BLaER1 (cell line): ENCODE data around the gene EMID1.
"Not testable (repeated sequence)": the region's sequence is repeated elsewhere in the genome, so short reads cannot be mapped to it uniquely, and the experiment has no call there.

Experiments
- H3K27ac ChIP-seq: shearing (Covaris generic); formaldehyde crosslinking; 2 replicates; pipeline ENCODE4 v1.8.1; 2022
- H3K27me3 ChIP-seq: shearing (Covaris generic); formaldehyde crosslinking; 2 replicates; pipeline ENCODE4 v1.8.1; 2022
- H3K36me3 ChIP-seq: shearing (Covaris generic); formaldehyde crosslinking; 2 replicates; pipeline ENCODE4 v1.8.1; 2022
- H3K4me1 ChIP-seq: shearing (Covaris generic); formaldehyde crosslinking; 2 replicates; pipeline ENCODE4 v1.8.1; 2022
- H3K4me2 ChIP-seq: shearing (Covaris generic); formaldehyde crosslinking; 2 replicates; pipeline ENCODE4 v1.8.1; 2022
- H3K4me3 ChIP-seq: shearing (Covaris generic); formaldehyde crosslinking; 2 replicates; pipeline ENCODE4 v1.8.1; 2022
- H3K9ac ChIP-seq: shearing (Covaris generic); formaldehyde crosslinking; 2 replicates; pipeline ENCODE4 v1.8.1; 2022
- H3K9me3 ChIP-seq: shearing (Covaris generic); formaldehyde crosslinking; 2 replicates; pipeline ENCODE4 v1.8.1; 2022
- H4K20me1 ChIP-seq: shearing (Covaris generic); formaldehyde crosslinking; 2 replicates; pipeline ENCODE4 v1.8.1; 2022
- Cebpa-rat ChIP-seq: shearing (Covaris generic); IDR thresholded peaks from 2 replicates; pipeline ENCODE4 v1.8.1; 2022

The EMID1 gene

GRCh38 chr22:29216873-29217666 lies 11.4 kb downstream of the EMID1 start:
- Histone ChIP-seq H3K27ac (no peak overlapping the region), H3K36me3 (no peaks in the 10 kb centered on the region), H3K4me1 (no peaks in the 10 kb centered on the region), H3K27me3 (peaks cover 35% of the 10 kb centered on the region), H3K4me3 (no peak overlapping the region), H4K20me1 (peaks cover 49% of the 10 kb centered on the region; the same call in 1 of the 2 replicates), H3K9ac (no peak overlapping the region), H3K9me3 (no peaks in the 10 kb centered on the region), H3K4me2 (no peak overlapping the region)
- no peak for TF ChIP-seq Cebpa-rat

GRCh38 chr22:29217827-29218757 lies 12.4 kb downstream of the EMID1 start:
- Histone ChIP-seq H3K4me2 (no peak overlapping the region), H3K27ac (no peak overlapping the region), H3K4me1 (no peaks in the 10 kb centered on the region), H3K9ac (no peak overlapping the region), H3K9me3 (no peaks in the 10 kb centered on the region), H3K27me3 (peaks cover 27% of the 10 kb centered on the region; the same call in 1 of the 2 replicates), H3K4me3 (no peak overlapping the region), H3K36me3 (no peaks in the 10 kb centered on the region), H4K20me1 (peaks cover 49% of the 10 kb centered on the region; the same call in 1 of the 2 replicates)
- no peak for TF ChIP-seq Cebpa-rat

DNA sequence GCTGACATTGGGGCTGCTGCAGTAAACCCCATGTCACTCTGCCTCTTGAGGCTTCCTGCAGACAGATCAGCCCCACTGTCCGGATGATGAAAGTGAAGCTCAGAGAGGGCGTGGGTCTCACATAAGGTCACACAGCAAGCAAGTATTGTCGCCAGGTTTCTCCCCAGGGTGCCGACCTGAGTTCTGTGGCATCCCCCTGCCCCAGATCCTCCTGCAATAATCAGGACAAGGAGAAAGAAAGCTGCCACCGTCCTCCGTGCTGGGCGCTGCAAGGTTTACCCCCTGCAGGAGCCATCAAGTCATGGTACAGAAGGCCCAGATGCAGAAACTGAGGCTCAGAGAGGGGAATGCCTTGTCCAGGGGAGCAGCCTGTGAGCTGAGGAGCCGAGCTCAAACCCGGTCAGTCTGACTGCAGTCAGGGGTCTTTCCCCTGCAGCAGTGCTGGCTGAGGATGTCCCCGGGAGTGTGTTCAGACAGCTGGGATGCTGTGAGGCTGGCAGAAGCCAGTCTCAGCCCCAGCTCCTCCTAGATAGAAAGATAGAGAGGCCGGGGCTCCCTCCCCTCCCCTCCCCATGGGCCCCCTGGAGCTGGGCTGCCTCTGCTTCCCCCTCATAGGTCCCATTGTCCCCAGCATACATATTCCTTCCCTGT lies 13.2 kb downstream of the EMID1 start:
- H4K20me1 ChIP-seq = peaks cover 46% of the 10 kb centered on the region; the same call in 1 of the 2 replicates
- no peak for TF ChIP-seq Cebpa-rat
- H3K27me3 ChIP-seq = peaks cover 21% of the 10 kb centered on the region; the same call in 1 of the 2 replicates
- H3K4me3 ChIP-seq = no peak overlapping the region
- no peak overlapping the region for H3K9ac ChIP-seq
- H3K4me2 ChIP-seq = no peak overlapping the region
- H3K4me1 ChIP-seq = no peaks in the 10 kb centered on the region
- no peaks in the 10 kb centered on the region for H3K9me3 ChIP-seq
- H3K27ac ChIP-seq = no peak overlapping the region
- H3K36me3 ChIP-seq = no peaks in the 10 kb centered on the region

DNA sequence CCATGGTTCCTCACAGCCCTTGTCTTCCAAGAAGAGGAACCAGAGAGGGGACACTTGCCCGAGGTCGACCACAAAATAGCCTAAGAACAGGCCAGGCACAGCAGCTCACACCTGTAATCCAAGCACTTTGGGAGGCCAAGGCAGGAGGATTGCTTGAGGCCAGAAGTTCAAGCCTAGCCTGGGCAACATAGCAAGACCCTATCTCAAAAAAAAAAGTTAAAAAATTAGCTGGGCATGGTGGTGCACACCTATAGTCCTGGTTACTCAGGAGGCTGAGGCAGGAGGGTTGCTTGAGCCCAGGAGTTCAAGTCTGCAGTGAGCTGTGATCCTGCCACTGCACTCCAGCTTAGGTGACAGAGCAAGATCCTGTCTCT lies 13.7 kb downstream of the EMID1 start:
- peaks cover 16% of the 10 kb centered on the region; the same call in 1 of the 2 replicates for H3K27me3 ChIP-seq
- not testable (repeated sequence) for H3K36me3 ChIP-seq, H3K9ac ChIP-seq, H3K9me3 ChIP-seq, H3K4me1 ChIP-seq, H3K4me3 ChIP-seq, H3K4me2 ChIP-seq, H3K27ac ChIP-seq
- H4K20me1 ChIP-seq = peaks cover 41% of the 10 kb centered on the region; the same call in 1 of the 2 replicates

- no peaks in the 10 kb centered on the region for H3K36me3 ChIP-seq
- no peak overlapping the region for H3K4me2 ChIP-seq
- TF ChIP-seq Cebpa-rat = no peak
These were observed 14.4 kb downstream of the EMID1 start for GRCh38 chr22:29219881-29220670.

DNA sequence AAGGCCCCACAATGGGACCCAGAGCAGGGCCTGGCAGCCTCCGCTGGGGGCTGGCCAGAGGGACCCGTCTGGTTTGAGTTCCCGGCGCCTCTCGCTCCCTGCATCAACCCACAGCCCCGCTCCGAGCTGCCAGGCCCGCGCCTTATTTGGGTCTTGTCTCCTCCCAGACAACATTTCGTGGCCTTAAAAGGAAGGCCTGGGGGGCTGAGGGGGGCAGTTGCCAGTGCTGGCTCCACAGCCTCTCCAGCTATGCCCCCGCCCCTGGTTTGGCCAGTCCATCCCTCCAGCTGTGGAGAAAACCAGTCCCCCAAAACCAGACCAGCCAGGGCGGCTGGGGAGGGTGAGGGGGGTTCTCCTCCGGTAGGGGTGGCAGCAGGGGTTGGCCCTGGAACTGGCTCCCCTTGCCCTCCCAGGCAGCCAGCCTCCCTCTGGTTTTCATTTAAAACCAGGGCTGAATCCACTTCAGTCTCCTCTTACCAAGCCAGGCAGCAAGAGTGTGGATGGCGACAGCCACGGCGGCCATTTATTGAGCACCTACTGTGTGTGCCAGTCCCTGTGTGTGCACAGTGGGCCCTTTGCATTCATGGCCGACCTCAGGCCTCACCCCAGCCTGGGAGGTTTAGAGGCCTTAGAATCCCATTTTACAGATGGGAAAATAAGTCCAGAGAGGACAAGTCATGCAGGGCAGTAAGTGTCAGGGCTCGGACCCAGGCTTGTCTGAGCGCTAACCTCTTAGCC lies 18.6 kb downstream of the EMID1 start:
- no peaks in the 10 kb centered on the region for H4K20me1 ChIP-seq
- H3K4me2 ChIP-seq = no peak overlapping the region
- no peaks in the 10 kb centered on the region for H3K36me3 ChIP-seq
- no peaks in the 10 kb centered on the region for H3K27me3 ChIP-seq
- H3K27ac ChIP-seq = no peak overlapping the region
- H3K9ac ChIP-seq = no peak overlapping the region
- no peak for TF ChIP-seq Cebpa-rat
- H3K4me3 ChIP-seq = no peak overlapping the region
- no peaks in the 10 kb centered on the region for H3K4me1 ChIP-seq
- H3K9me3 ChIP-seq = no peaks in the 10 kb centered on the region

More at GRCh38 chr22:29219881-29220670, 14.4 kb downstream of the EMID1 start:
- Histone ChIP-seq H3K27ac (no peak overlapping the region), H3K27me3 (peaks cover 9% of the 10 kb centered on the region; the same call in 1 of the 2 replicates), H3K4me3 (no peak overlapping the region), H3K9me3 (no peaks in the 10 kb centered on the region), H4K20me1 (peaks cover 35% of the 10 kb centered on the region; the same call in 1 of the 2 replicates), H3K9ac (no peak overlapping the region), H3K4me1 (no peaks in the 10 kb centered on the region)

DNA sequence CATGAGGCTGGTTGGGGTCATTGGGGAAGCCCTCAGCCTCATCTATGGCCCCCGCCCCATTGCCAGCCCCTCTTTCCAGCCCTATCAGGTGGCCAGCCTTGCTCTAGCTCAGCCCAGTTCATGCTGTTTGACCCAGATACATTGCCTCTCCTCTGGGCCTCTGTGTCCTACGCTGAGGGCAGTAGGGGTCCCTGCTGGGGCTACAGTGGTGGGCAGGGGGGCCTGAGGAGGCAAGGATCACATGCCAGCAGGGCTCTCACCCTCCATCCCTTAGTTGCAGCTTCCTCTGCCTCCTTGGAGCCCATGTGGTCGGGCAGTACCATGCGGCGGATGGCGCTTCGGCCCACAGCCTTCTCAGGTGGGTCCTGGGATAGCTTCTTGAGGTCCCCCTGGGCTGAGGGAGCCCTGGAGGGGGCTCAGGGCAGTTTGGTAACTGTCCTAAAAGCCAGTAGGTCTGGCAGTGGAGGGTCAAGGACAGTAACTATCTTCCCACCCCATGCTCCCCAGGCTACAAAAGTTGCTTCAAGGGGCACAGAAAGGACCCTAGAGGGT lies 19.2 kb downstream of the EMID1 start:
- Histone ChIP-seq H3K9me3 (no peaks in the 10 kb centered on the region), H3K9ac (no peak overlapping the region), H3K36me3 (no peaks in the 10 kb centered on the region), H3K27ac (no peak overlapping the region), H4K20me1 (no peaks in the 10 kb centered on the region), H3K4me1 (no peaks in the 10 kb centered on the region), H3K4me3 (no peak overlapping the region), H3K27me3 (no peaks in the 10 kb centered on the region), H3K4me2 (no peak overlapping the region)
- no peak for TF ChIP-seq Cebpa-rat

GRCh38 chr22:29225422-29226090 lies 19.9 kb downstream of the EMID1 start:
- no peak overlapping the region for H3K4me3 ChIP-seq
- no peak for TF ChIP-seq Cebpa-rat
- no peaks in the 10 kb centered on the region for H3K27me3 ChIP-seq
- no peaks in the 10 kb centered on the region for H3K4me1 ChIP-seq
- H3K4me2 ChIP-seq = no peak overlapping the region
- H3K36me3 ChIP-seq = no peaks in the 10 kb centered on the region
- no peaks in the 10 kb centered on the region for H3K9me3 ChIP-seq
- no peaks in the 10 kb centered on the region for H4K20me1 ChIP-seq
- H3K27ac ChIP-seq = no peak overlapping the region
- H3K9ac ChIP-seq = no peak overlapping the region
